H1 (cell line): Measurements from ENCODE around the gene PRSS21. TPM values are rescaled to one million over a fixed set of nuclear protein-coding genes. Genes with fewer than 3 reads are reported as not detected.

Source experiments
- CBX5 ChIP-seq: fragments of 300-800, 300-1000 bp; sonication (generic); IDR thresholded peaks from 2 replicates; pipeline ENCODE4 v1.7.1; 2016; ENCODE audit warnings: antibody characterized with exemption, low read length, low read depth
- JUN ChIP-seq: IDR thresholded peaks from 2 replicates; pipeline ENCODE4 v1.6.1; 2011; ENCODE audit warnings: low read depth, mild to moderate bottlenecking, improper control_type of control experiment, low read length
- POU5F1 ChIP-seq: IDR thresholded peaks from 2 replicates; pipeline ENCODE4 v1.6.1; 2011; ENCODE audit warnings: low read depth, mild to moderate bottlenecking, low read length, moderate library complexity
- TAF1 ChIP-seq: IDR thresholded peaks from 2 replicates; pipeline ENCODE4 v1.6.1; 2011; ENCODE audit warnings: mild to moderate bottlenecking, low read depth, low read length
- polyA plus RNA-seq, 7 experiments: library from polyadenylated mRNA; depleted of rRNA in 3 of 7; stranded (reverse) in 5 of 7; unstranded in 2 of 7; fragments of >200 nt in 5 of 7; fragments of 200-250 nt in 2 of 7; gene quantifications; 1 replicate in 5 of 7; 2 replicates in 1 of 7; 4 replicates in 1 of 7; pipeline versions ENCODE4 v1.2.1 to v1.2.3, GENCODE V29; 2011 to 2013; ENCODE audit warnings: missing spikeins in 2 of 7, mixed read lengths in 2 of 7
- total RNA-seq: library from RNA; stranded (reverse); fragmentation: NEBNext Ultra II Directional; extraction: Animal tissue kit (Norgen Biotek cat#: 25700); gene quantifications from 2 replicates; pipeline ENCODE4 v1.2.1, GENCODE V29; 2021

The PRSS21 gene
- total and polyA plus RNA-seq, 2 of the 8 experiments (the other 6 are each of a cell fraction or from before 2014, with no cell fraction given): 0.76 to 1.0 TPM

DNA sequence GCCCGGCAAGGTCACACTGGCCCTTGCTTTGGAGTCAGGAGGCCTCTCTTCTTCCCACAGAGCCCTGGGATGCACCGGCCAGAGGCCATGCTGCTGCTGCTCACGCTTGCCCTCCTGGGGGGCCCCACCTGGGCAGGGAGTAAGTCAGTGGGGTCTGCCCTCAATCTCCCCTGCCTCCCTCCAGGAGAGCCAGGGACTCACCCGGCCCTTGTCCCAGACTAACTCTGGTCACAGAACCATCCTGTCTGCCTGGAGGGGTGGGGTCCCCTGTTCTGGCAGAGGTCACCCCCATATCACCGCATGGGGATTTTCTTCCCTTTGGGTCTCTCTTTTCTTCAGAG lies 13.3 kb downstream of the PRSS21 start (continued):
- TF ChIP-seq TAF1: no peak
- no peak for TF ChIP-seq POU5F1
- TF ChIP-seq CBX5: no peak
- TF ChIP-seq JUN: no peak
